ENCODE measurements around the gene ZNF780B.

The ZNF780B gene

GRCh38 chr19:39982883-39983282, 73.1 kb downstream of the ZNF780B start:
- no peak for DNase-seq (ENCODE audit: low read depth in 2 of 2)
